Measurements from ENCODE around the gene LBHD1. TPM values are rescaled to one million over a fixed set of nuclear protein-coding genes. Genes with fewer than 3 reads are reported as not detected.

The LBHD1 gene
- total and polyA plus RNA-seq, 2 of the 4 experiments (the other 2 are of a cell fraction), result 1.6 to 4.0 TPM

DNA sequence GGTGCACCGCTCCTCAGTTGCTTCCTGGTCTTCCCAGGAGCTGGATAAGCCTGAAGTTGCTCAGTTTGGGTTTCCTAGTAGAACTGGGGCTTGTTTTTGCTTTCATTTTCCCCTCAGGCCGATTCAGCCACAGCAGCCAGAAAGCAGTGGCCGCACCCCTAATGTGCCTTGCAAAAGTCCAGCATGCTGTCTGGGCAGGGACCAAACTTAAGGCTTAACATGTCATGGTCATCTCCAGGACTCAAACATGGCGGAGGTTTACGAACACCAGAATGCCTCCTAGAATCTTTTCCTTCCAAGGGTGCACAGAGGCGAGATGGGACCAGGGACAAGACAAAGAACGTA lies 37.9 kb upstream of the LBHD1 start:
- POLR2A ChIA-PET (ENCODE audit: unreplicated experiment), result interaction anchor here (0.5 to 2.1 kb wide), 2 partner anchors 18 to 1475 kb away, joined by 6 to 7 read pairs; partner anchors contain the start of genes HNRNPUL2 and TTC9C
- 93% methylated on average over 3 of the region's 7 CpGs; no CpG with 5 or more reads in 1 of the 2 experiments for WGBS, 2 experiments (ENCODE audit: extremely low coverage in 2 of 2, insufficient read length in 1 of 2)

More for the DNA sequence above, 37.9 kb upstream of the LBHD1 start:
- Histone ChIP-seq H3K9me1 (ENCODE audit: insufficient read depth, low read length) (peaks cover 17% of the 10 kb centered on the region), H3K23ac (ENCODE audit: low read depth, low read length) (peak overlapping the region; percentile 89), H3K18ac (ENCODE audit: low read depth, low read length) (peak overlapping the region; percentile 58; the same call in 1 of the 2 replicates), H2BK5ac (ENCODE audit: low read depth, low read length, poor library complexity, severe bottlenecking) (peak overlapping the region; percentile 82), H4K20me1 (ENCODE audit: insufficient read depth, low read length) (no peaks in the 10 kb centered on the region), H3K4me2 (ENCODE audit: low read depth, low read length) (peak overlapping the region; percentile 81), H3K27me3 (ENCODE audit: control insufficient read depth, insufficient read depth, low read length) (no peaks in the 10 kb centered on the region), H3K9me3 (ENCODE audit: control insufficient read depth, insufficient read depth, low read length) (no peaks in the 10 kb centered on the region), H3K36me3 (ENCODE audit: control insufficient read depth, insufficient read depth, low read length) (peaks cover 31% of the 10 kb centered on the region), H2AFZ (replicated peaks; ENCODE audit: low read length, poor library complexity) (peak overlapping the region; percentile 90), H3K4me3 (ENCODE audit: insufficient read depth, low read depth, low read length) (peak overlapping the region; percentile 41), H4K91ac (ENCODE audit: insufficient read depth, low read depth, low read length) (peak overlapping the region; percentile 87), H3K14ac (replicated peaks; ENCODE audit: low read depth, low read length) (peak overlapping the region; percentile 94), H3K27ac (ENCODE audit: insufficient read depth, low read length) (peak overlapping the region; percentile 93), H2AK5ac (ENCODE audit: low read depth, low read length) (peak overlapping the region; percentile 91), H2BK120ac (ENCODE audit: low read depth, low read length) (peak overlapping the region; percentile 45; the same call in 1 of the 2 replicates), H3K79me1 (ENCODE audit: low read depth in 1 of 2, low read length in 2 of 2) (peaks cover 25 to 67% of the 10 kb centered on the region in 2 experiments), H4K5ac (ENCODE audit: low read depth, low read length) (peak overlapping the region; percentile 92), H4K8ac (ENCODE audit: low read depth in 2 of 2, low read length in 2 of 2) (peak overlapping the region; percentile 93 to 98), H3K9ac (ENCODE audit: low read depth, low read length) (peak overlapping the region; percentile 84), H2BK15ac (ENCODE audit: low read depth, low read length) (no peak overlapping the region), H3K56ac (ENCODE audit: extremely low read depth, insufficient read depth, low read length) (peak overlapping the region; percentile 83), H2BK20ac (ENCODE audit: low read depth, low read length) (no peak overlapping the region), H3K4ac (ENCODE audit: low read depth, low read length) (peak overlapping the region; percentile 93), H3K4me1 (ENCODE audit: control insufficient read depth, insufficient read depth, low read length) (peaks cover 20% of the 10 kb centered on the region), H2AK9ac (replicated peaks; ENCODE audit: low read depth, low read length, poor library complexity) (peak overlapping the region; percentile 97)
- no TSS peak for BruUV-seq (replicated peaks)
- DNase-seq (no peak), ATAC-seq (ENCODE audit: low read depth) (no peak)
- in situ Hi-C loops (cut with MboI; ENCODE audit: low sequenced_read_pairs) (no loop called here), intact Hi-C loops (cut with micrococcal nuclease) (no loop called here), dilution Hi-C loops (cut with HindIII; ENCODE audit: low sequenced_read_pairs, unreplicated experiment) (no loop called here)
- TF ChIP-seq FOS (IDR thresholded peaks at IDR 0.05; ENCODE audit: low read depth, low read length), result no peak
- TF ChIP-seq SMC3 (IDR thresholded peaks at IDR 0.05; ENCODE audit: low read depth, low read length), result no peak
- TF ChIP-seq, protein P1, sequence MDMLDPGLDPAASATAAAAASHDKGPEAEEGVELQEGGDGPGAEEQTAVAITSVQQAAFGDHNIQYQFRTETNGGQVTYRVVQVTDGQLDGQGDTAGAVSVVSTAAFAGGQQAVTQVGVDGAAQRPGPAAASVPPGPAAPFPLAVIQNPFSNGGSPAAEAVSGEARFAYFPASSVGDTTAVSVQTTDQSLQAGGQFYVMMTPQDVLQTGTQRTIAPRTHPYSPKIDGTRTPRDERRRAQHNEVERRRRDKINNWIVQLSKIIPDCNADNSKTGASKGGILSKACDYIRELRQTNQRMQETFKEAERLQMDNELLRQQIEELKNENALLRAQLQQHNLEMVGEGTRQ (IDR thresholded peaks at IDR 0.05; ENCODE audit: low read depth, low read length), result no peak
- TF ChIP-seq MAZ (IDR thresholded peaks at IDR 0.05; ENCODE audit: borderline replicate concordance, low read depth, low read length), result no peak
- no peak for TF ChIP-seq RCOR1 (IDR thresholded peaks at IDR 0.05; ENCODE audit: insufficient replicate concordance, low read length)
- TF ChIP-seq, protein P2, sequence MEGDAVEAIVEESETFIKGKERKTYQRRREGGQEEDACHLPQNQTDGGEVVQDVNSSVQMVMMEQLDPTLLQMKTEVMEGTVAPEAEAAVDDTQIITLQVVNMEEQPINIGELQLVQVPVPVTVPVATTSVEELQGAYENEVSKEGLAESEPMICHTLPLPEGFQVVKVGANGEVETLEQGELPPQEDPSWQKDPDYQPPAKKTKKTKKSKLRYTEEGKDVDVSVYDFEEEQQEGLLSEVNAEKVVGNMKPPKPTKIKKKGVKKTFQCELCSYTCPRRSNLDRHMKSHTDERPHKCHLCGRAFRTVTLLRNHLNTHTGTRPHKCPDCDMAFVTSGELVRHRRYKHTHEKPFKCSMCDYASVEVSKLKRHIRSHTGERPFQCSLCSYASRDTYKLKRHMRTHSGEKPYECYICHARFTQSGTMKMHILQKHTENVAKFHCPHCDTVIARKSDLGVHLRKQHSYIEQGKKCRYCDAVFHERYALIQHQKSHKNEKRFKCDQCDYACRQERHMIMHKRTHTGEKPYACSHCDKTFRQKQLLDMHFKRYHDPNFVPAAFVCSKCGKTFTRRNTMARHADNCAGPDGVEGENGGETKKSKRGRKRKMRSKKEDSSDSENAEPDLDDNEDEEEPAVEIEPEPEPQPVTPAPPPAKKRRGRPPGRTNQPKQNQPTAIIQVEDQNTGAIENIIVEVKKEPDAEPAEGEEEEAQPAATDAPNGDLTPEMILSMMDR (conservative IDR thresholded peaks at IDR 0.05; ENCODE audit: low read depth, low read length), result no peak
- CTCF ChIA-PET, result no interaction called here
